ENCODE measurements around the gene THUMPD3. TPM values are rescaled to one million over a fixed set of nuclear protein-coding genes. Genes with fewer than 3 reads are reported as not detected.

Gene THUMPD3
- total and polyA plus RNA-seq, 2 of the 13 experiments (the other 11 are each of a cell fraction or from before 2014, with no cell fraction given) = 31.2 to 44.1 TPM

DNA sequence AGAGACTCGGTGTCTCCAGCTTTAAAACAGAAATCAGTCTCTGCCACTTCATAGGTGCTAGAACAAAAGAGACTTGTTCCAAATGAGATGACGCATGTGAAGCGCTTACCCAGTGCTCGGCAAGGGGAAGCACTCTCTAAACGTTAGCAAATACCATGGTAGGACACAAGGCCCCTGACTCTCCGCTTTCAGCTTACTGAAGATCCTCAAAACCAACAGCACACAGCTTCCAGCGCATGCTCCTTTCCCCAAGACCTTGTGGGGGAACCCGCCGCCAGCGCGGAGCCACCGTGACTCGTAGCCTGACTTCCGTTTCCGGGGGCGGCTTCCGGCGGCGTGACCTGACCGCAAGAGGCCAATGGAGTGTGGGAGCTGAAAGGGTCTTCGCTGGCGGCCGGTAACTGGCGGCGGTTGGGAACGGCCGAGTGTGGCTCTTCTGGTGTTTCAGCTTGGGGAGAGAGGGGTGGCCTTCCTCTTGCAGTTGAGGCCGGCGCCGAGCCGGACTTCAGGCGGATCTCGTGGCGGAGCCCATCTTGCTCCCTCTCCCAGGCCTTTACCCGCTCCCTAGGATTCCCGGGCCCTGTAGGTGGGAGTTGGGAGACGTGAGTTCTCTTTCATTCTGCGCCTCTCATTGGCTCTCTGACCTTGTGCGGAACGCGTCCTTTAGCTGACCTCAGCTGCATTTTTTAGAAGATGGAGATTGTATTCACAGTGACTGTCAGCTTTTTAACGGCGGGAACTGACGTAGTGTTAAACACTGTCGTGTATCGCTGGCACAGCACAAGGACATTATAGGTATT is at the start of gene THUMPD3 (continued):
- TF ChIP-seq ATF6 (CRISPR knock-in tag; conservative IDR thresholded peaks at IDR 0.05) = peak; percentile 87; the same call in 1 of the 2 replicates
- TF ChIP-seq ETS1 (CRISPR knock-in tag; IDR thresholded peaks at IDR 0.05) = peak; percentile 68; the same call in 1 of the 2 replicates
- TF ChIP-seq, protein P1, sequence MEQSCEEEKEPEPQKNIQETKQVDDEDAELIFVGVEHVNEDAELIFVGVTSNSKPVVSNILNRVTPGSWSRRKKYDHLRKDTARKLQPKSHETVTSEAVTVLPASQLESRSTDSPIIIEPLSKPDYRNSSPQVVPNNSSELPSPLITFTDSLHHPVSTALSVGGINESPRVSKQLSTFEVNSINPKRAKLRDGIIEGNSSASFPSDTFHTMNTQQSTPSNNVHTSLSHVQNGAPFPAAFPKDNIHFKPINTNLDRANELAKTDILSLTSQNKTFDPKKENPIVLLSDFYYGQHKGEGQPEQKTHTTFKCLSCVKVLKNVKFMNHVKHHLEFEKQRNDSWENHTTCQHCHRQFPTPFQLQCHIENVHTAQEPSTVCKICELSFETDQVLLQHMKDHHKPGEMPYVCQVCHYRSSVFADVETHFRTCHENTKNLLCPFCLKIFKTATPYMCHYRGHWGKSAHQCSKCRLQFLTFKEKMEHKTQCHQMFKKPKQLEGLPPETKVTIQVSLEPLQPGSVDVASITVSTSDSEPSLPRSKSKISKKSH (CRISPR knock-in tag; IDR thresholded peaks at IDR 0.05; ENCODE audit: borderline replicate concordance) = peak; percentile 85
- TF ChIP-seq ZNF788 (CRISPR knock-in tag; IDR thresholded peaks at IDR 0.05; ENCODE audit: borderline replicate concordance) = peak; percentile 45; the same call in 1 of the 2 replicates
- peak; percentile 73 for TF ChIP-seq FOXA3 (CRISPR knock-in tag; IDR thresholded peaks at IDR 0.05)
- peak; percentile 96 for TF ChIP-seq BORCS8-MEF2B (CRISPR knock-in tag; IDR thresholded peaks at IDR 0.05)
- peak; percentile 83 for TF ChIP-seq ZNF331 (CRISPR knock-in tag; IDR thresholded peaks at IDR 0.05)
- peak; percentile 73; the same call in 1 of the 2 replicates for TF ChIP-seq KAT7 (CRISPR knock-in tag; IDR thresholded peaks at IDR 0.05; ENCODE audit: borderline replicate concordance)
- peak; percentile 93 for TF ChIP-seq ZNF792 (CRISPR knock-in tag; IDR thresholded peaks at IDR 0.05)
- peak; percentile 83 for TF ChIP-seq CBX1 (IDR thresholded peaks at IDR 0.05; ENCODE audit: low read depth)
- peak; percentile 44; the same call in 1 of the 2 replicates for TF ChIP-seq ZBTB21 (CRISPR knock-in tag; IDR thresholded peaks at IDR 0.05)
- 0 out of 2 replicates have a peak, but pooled peaks have one; percentile 28 for TF ChIP-seq ZBTB33 (CRISPR knock-in tag; IDR thresholded peaks at IDR 0.05)
- peak; percentile 51 for TF ChIP-seq ZEB1 (IDR thresholded peaks at IDR 0.05; ENCODE audit: insufficient replicate concordance, low read depth)
- peak; percentile 93 for TF ChIP-seq PHF8 (CRISPR knock-in tag; IDR thresholded peaks at IDR 0.05)
- peak; percentile 97 for TF ChIP-seq POLR2AphosphoS5 (IDR thresholded peaks at IDR 0.05; ENCODE audit: low read depth, low read length)
- TF ChIP-seq, protein P2, sequence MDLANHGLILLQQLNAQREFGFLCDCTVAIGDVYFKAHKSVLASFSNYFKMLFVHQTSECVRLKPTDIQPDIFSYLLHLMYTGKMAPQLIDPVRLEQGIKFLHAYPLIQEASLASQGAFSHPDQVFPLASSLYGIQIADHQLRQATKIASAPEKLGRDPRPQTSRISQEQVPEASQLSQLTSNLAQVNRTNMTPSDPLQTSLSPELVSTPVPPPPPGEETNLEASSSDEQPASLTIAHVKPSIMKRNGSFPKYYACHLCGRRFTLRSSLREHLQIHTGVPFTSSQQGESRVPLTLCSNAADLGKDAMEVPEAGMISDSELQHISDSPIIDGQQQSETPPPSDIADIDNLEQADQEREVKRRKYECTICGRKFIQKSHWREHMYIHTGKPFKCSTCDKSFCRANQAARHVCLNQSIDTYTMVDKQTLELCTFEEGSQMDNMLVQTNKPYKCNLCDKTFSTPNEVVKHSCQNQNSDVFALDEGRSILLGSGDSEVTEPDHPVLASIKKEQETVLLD (CRISPR knock-in tag; IDR thresholded peaks at IDR 0.05; ENCODE audit: low read depth) = peak; percentile 84
- TF ChIP-seq ZNF766 (CRISPR knock-in tag; IDR thresholded peaks at IDR 0.05; ENCODE audit: borderline replicate concordance) = peak; percentile 78; the same call in 1 of the 2 replicates
- TF ChIP-seq ZNF224 (CRISPR knock-in tag; IDR thresholded peaks at IDR 0.05) = no peak
- TF ChIP-seq ZSCAN30 (CRISPR knock-in tag; IDR thresholded peaks at IDR 0.05) = no peak
- TF ChIP-seq MIXL1 (CRISPR knock-in tag; IDR thresholded peaks at IDR 0.05) = peak; percentile 64; the same call in 1 of the 2 replicates
- peak; percentile 57; the same call in 1 of the 2 replicates for TF ChIP-seq ZNF563 (CRISPR knock-in tag; IDR thresholded peaks at IDR 0.05)
- TF ChIP-seq ZNF768 (CRISPR knock-in tag; IDR thresholded peaks at IDR 0.05) = peak; percentile 37; the same call in 1 of the 2 replicates

All from HepG2 (cell line).